ENCODE data around the gene OR1E1. TPM values are rescaled to one million over a fixed set of nuclear protein-coding genes. Genes with fewer than 3 reads are reported as not detected.
"Not testable (repeated sequence)": the region's sequence is repeated elsewhere in the genome, so short reads cannot be mapped to it uniquely, and the experiment has no call there.

Gene OR1E1, protein sequence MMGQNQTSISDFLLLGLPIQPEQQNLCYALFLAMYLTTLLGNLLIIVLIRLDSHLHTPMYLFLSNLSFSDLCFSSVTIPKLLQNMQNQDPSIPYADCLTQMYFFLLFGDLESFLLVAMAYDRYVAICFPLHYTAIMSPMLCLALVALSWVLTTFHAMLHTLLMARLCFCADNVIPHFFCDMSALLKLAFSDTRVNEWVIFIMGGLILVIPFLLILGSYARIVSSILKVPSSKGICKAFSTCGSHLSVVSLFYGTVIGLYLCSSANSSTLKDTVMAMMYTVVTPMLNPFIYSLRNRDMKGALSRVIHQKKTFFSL
- polyA plus RNA-seq (2013, experiment 1 of 2; ENCODE audit: insufficient read length), result not detected
- polyA plus RNA-seq (2013, experiment 2 of 2; ENCODE audit: insufficient read length), result not detected

GRCh38 chr17:3398310-3398709, at the start of gene OR1E1:
OR1E1 (minus strand) TSS chr17:3398410; CDS start chr17:3398410, 0 bp downstream.
- no peak for DNase-seq

DNA sequence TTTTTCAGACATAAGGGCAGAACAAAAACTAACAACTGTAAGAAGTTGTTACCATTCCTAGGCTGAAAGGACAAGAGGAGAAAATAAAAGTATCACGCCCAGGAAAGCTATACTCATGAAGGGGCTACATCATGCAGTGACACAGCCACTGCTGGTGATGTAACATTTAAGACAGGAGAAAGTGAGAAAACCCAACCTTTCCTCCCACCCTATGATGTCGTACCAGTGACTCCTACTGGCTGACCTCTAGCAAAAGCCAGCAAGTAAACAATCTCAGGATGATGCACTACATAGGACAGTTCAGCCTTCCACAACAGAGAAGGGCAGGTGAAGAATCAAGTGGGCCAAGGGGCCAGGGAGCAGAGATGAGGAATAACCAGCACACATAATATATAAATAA, 49.4 kb upstream of the OR1E1 start:
- DNase-seq, result no peak

DNA sequence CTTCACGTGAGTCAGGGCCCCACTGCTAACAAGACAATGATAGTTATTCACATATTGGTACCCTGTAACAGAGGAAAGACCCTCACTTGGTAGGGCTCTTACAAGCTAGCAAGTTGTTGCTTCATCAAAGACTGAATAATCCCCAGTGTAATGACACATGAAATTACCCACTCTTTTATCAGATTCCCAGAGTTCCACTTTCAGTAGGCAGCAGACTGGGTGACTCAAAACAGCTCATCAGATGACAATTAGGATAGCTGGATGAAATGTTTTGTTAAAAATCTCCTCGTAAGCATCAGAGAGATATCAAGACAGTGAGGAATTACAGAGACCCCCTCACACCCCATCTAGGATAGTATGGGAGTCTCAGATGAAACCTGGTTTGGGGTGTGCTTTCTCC, 42.2 kb upstream of the OR1E1 start:
- no peak for DNase-seq

- no peak for DNase-seq
These were observed 40.2 kb upstream of the OR1E1 start for GRCh38 chr17:3438368-3438767.

- no peak for DNase-seq
These were observed 35.5 kb upstream of the OR1E1 start, which contains the start of gene OR1E2 for GRCh38 chr17:3433741-3434140. OR1E2 (minus strand) TSS chr17:3433841; CDS start chr17:3433841, 0 bp downstream.

GRCh38 chr17:3433215-3433614, 35.0 kb upstream of the OR1E1 start:
- not testable (repeated sequence) for DNase-seq

DNA sequence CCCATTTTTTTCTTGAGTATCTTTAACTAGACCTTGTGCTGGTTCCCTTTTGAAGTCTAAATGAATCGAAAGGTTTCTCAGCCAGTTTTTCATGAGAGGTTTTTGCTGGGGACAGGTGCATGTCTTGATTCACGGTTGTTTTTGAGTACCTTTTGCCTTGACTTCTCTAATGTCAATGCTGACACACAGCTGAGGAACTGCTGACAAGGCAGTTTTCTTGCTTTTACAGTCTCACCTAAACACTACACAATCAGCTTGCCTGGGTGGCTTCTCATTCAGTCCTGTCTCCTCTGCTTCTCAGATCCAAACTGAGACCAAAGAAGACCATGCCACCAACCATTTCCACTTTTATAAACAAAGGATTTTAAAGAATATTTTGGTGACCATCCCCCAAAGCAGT, 20.0 kb upstream of the OR1E1 start:
- no peak for DNase-seq

GRCh38 chr17:3415610-3416009, 17.4 kb upstream of the OR1E1 start:
- DNase-seq, result no peak

- DNase-seq, result not testable (repeated sequence)
These were observed 14.0 kb upstream of the OR1E1 start for GRCh38 chr17:3412216-3412615.

DNA sequence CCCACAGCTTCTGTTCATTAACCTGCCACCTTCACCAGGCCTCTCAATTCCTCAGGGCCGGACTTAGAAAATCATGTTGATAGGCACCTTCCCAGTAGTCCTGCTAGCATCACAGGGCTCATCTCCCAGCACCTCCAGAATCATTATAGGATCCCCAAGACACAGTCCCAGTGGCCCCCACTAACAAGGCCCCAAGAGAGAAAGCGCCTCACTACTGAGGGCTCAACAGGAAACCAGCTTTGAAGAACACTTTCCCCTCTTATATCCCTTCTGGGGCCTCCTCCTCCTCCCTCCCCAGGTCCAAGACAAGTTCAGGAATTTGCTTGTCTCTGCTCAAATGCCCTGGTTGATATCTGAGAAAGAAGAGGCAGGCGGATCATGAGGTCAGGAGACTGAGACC, 12.9 kb upstream of the OR1E1 start, which contains the start of gene OR3A3:
TSS of gene OR3A3 (plus strand) at position 301 of the 400 bp plus-strand sequence.
- no peak for DNase-seq

DNA sequence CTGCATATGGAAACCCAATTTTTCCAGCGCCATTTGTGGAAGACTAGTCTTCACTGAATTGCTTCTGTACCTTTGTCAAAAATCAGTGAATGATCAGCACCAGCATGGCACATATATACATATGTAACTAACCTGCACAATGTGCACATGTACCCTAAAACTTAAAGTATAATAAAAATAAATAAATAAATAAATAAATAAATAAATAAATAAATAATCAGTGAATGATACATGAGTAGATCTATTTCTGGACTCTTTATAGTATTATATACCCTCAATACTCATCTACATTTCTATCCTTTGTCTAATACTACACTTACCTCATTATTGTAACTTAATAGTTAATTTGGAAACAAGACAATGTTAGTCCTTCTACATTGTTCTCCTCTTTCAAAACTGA, 5.6 kb upstream of the OR1E1 start:
- not testable (repeated sequence) for DNase-seq

- no peak for DNase-seq
These were observed 3.6 kb upstream of the OR1E1 start for GRCh38 chr17:3401786-3402185.

- DNase-seq, result no peak
These were observed 1.8 kb upstream of the OR1E1 start for GRCh38 chr17:3400055-3400454.

DNA sequence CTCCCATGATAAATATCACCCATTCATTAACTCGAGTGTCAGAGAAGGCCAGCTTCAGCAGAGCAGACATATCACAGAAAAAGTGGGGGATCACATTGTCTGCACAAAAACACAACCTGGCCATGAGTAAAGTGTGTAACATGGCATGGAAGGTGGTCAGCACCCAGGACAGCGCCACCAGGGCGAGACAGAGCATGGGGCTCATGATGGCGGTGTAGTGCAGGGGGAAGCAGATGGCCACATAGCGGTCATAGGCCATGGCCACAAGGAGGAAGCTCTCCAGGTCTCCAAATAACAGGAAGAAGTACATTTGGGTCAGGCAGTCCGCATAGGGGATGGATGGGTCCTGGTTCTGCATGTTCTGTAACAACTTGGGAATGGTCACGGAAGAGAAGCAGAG, 409 bp downstream of the OR1E1 start:
- not testable (repeated sequence) for DNase-seq

GRCh38 chr17:3389791-3390190, 8.4 kb downstream of the OR1E1 start:
- no peak for DNase-seq

GRCh38 chr17:3385869-3386816, 12.1 kb downstream of the OR1E1 start, which contains the start of gene OR3A2:
OR3A2 (minus strand) TSS chr17:3386308.
- DNase-seq, result no peak

- DNase-seq, result no peak
These were observed 16.3 kb downstream of the OR1E1 start for GRCh38 chr17:3381957-3382356.

GRCh38 chr17:3378321-3378720, 19.9 kb downstream of the OR1E1 start:
- no peak for DNase-seq

DNA sequence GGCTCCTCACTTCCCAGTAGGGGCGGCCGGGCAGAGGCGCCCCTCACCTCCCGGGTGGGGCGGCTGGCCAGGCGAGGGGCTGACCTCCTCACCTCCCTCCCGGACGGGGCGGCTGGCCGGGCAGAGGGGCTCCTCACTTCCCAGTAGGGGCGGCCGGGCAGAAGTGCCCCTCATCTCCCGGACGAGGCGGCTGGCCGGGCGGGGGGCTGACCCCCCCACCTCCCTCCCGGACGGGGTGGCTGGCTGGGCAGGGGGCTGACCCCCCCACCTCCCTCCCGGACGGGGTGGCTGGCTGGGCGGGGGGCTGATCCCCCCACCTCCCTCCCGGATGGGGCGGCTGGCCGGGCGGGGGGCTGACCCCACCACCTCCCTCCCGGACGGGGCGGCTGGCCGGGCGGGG, 27.0 kb downstream of the OR1E1 start:
- not testable (repeated sequence) for DNase-seq

All from fibroblast of skin of back (primary cell).